ENCODE measurements around the gene ZNF319. TPM values are rescaled to one million over a fixed set of nuclear protein-coding genes. Genes with fewer than 3 reads are reported as not detected.

ZNF319 gene
- total and polyA plus RNA-seq, 2 of the 13 experiments (the other 11 are each of a cell fraction or from before 2014, with no cell fraction given): 2.4 to 3.6 TPM

DNA sequence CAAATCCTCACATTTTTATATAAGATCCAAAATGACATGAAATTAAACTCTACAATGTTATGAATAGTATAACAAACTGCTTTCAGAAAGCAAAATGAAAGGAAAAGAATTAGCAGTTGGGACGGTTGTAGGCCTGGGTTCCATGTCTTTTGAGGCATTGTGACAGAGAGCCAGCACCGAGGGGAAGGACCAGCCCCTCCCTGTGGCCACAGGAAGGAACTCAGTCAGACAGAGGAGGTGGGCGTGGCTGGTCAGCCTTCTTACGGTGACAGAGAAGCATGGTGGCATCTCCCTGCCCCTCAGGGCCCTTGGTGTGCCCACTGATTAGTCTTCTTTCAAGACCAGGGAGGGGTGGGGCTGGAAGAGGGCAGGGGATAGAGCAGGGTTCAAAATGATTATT, 5.7 kb downstream of the ZNF319 start (continued):
- TF ChIP-seq SMC3 (IDR thresholded peaks at IDR 0.05; ENCODE audit: low read length) (peak; percentile 59), ZNF546 (CRISPR knock-in tag; conservative IDR thresholded peaks at IDR 0.05) (no peak), FOXO1 (CRISPR knock-in tag; IDR thresholded peaks at IDR 0.05) (no peak), HNF4G (IDR thresholded peaks at IDR 0.05; ENCODE audit: borderline replicate concordance, low read depth, low read length) (no peak), HNF4G (CRISPR knock-in tag; IDR thresholded peaks at IDR 0.05; ENCODE audit: borderline replicate concordance, low read depth) (no peak), SAP130 (CRISPR knock-in tag; IDR thresholded peaks at IDR 0.05; ENCODE audit: low read depth) (peak; percentile 48; the same call in 1 of the 2 replicates), DMAP1 (CRISPR knock-in tag; IDR thresholded peaks at IDR 0.05) (no peak), ZNF703 (CRISPR knock-in tag; IDR thresholded peaks at IDR 0.05; ENCODE audit: borderline replicate concordance) (no peak)

DNA sequence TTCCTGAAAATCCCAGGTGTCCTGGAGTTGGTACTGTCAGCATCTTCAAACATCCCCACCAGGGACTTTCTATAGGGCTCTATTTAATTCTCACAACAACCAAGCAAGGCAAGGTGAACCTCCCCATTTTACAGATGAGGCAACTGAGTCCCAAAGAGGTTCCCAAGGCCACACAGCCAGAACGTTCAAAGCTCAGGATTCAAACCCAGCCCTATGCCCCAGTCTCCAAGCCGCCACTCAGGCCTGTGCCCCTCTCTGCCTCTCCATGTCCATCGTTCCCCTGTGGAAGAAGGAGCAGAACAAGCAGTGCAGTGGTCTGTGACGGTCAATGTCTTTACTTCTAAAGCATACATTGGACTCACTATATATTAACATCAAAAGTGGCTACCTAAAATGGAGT, 6.1 kb downstream of the ZNF319 start:
- in situ Hi-C loops (cut with HindIII; ENCODE audit: extremely low pct_ligation_motif_present, low pct_unique_long_range_greater_than_20kb): no loop called here
- DNase-seq (ENCODE audit: low spot score) (no peak), ATAC-seq (no peak), FAIRE-seq (no peak)
- Histone ChIP-seq H3K4me1 (ENCODE audit: insufficient read depth, low read length) (peaks cover 10% of the 10 kb centered on the region), H3K79me2 (ENCODE audit: insufficient read depth, low read length) (no peaks in the 10 kb centered on the region), H3K27me3 (ENCODE audit: control insufficient read depth in 1 of 2, insufficient read depth in 2 of 2, low read length in 2 of 2) (peaks cover 2 to 4% of the 10 kb centered on the region in 2 experiments; a peak in 1 of 5 replicates), H3K36me3 (replicated peaks in 1 of 2; ENCODE audit: control insufficient read depth in 1 of 2, insufficient read depth in 2 of 2, low read length in 2 of 2) (peaks cover 9 to 19% of the 10 kb centered on the region in 2 experiments; a peak in 4 of 5 replicates), H3K4me2 (ENCODE audit: low read depth, low read length) (no peak overlapping the region), H3K9ac (ENCODE audit: insufficient read depth, low read depth, low read length) (no peak overlapping the region), H2AFZ (ENCODE audit: low read length) (no peak overlapping the region), H3K4me3 (replicated peaks in 1 of 3; ENCODE audit: insufficient read depth in 1 of 3, low read depth in 2 of 3, low read length in 3 of 3) (no peak overlapping the region), H4K20me1 (ENCODE audit: insufficient read depth, low read length) (no peaks in the 10 kb centered on the region), H3K27ac (ENCODE audit: extremely low read length, insufficient read depth, low read length) (no peak overlapping the region), H3K9me3 (ENCODE audit: low read length) (no peaks in the 10 kb centered on the region)
- ChIA-PET CTCF (ENCODE audit: low intra/inter-chr PET ratio, low total read pairs) (interaction anchor here (1.8 kb wide), 1 partner anchor 95 kb away, joined by 5 read pairs; no protein-coding TSS in a partner anchor), POLR2A (no interaction called here)
- 93% methylated on average over 4 of the region's 4 CpGs for WGBS (ENCODE audit: low lambda C conversion rate)
- no TSS peak for BruUV-seq (replicated peaks)
- intact Hi-C loops (cut with micrococcal nuclease; ENCODE audit: unreplicated experiment): no loop called here
- TF ChIP-seq ZNF629 (CRISPR knock-in tag; conservative IDR thresholded peaks at IDR 0.05): peak; percentile 83
- TF ChIP-seq ZFP36L2 (CRISPR knock-in tag; IDR thresholded peaks at IDR 0.05): no peak
- TF ChIP-seq CCDC6 (CRISPR knock-in tag; IDR thresholded peaks at IDR 0.05): 0 out of 2 replicates have a peak, but pooled peaks have one; percentile 26
- no peak for TF ChIP-seq CBX5 (CRISPR knock-in tag; IDR thresholded peaks at IDR 0.05; ENCODE audit: borderline replicate concordance)
